22Rv1 (cell line): ENCODE measurements around the gene MYO10.

Source experiments
- H3K27ac ChIP-seq: fragments of 450-650 bp; 2 replicates; pipeline ENCODE4 v1.5.1; 2017
- CTCF ChIP-seq: fragments of 450-650 bp; IDR thresholded peaks from 2 replicates; pipeline ENCODE4 v1.5.1; 2017; ENCODE audit warnings: mild to moderate bottlenecking
- ZFX ChIP-seq: fragments of 450-650 bp; IDR thresholded peaks from 2 replicates; pipeline ENCODE4 v1.6.1; 2017; ENCODE audit warnings: antibody characterized with exemption, borderline replicate concordance

MYO10 gene

GRCh38 chr5:16976625-16977008 is 40.5 kb upstream of the MYO10 start:
- TF ChIP-seq ZFX (no peak), CTCF (no peak)

GRCh38 chr5:16975950-16976624 is 40.0 kb upstream of the MYO10 start:
- TF ChIP-seq CTCF = no peak
- no peak for TF ChIP-seq ZFX
- H3K27ac ChIP-seq = no peak overlapping the region

More at GRCh38 chr5:16976625-16977008, 40.5 kb upstream of the MYO10 start:
- H3K27ac ChIP-seq = no peak overlapping the region

DNA sequence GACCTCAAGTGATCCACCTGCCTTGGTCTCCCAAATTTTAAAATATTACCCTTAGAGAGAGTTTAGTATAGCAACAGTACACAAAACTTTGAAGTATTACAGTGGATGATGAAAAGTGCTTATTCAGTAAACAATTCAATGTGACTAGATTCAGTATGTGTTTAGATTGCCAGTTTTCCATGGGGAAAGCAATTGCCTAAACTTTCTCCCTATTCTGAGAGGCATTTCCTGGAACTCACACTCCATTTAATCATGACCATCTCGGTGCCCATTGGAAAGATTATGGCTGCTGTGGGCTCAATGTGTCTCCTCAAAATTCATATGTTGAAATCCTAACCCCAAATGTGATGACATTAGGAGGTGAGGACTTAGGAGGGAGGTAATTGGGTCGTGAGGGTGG is 38.9 kb upstream of the MYO10 start:
- TF ChIP-seq ZFX (no peak), CTCF (no peak)
- no peak overlapping the region for H3K27ac ChIP-seq

GRCh38 chr5:16970826-16971225 is 34.7 kb upstream of the MYO10 start:
- TF ChIP-seq CTCF = no peak
- TF ChIP-seq ZFX = no peak
- H3K27ac ChIP-seq = no peak overlapping the region

GRCh38 chr5:16970260-16970659 is 34.2 kb upstream of the MYO10 start:
- no peak for TF ChIP-seq CTCF
- TF ChIP-seq ZFX = no peak

GRCh38 chr5:16965581-16965980 is 29.5 kb upstream of the MYO10 start:
- no peak overlapping the region for H3K27ac ChIP-seq
- TF ChIP-seq CTCF (no peak), ZFX (no peak)

More at GRCh38 chr5:16970260-16970659, 34.2 kb upstream of the MYO10 start:
- H3K27ac ChIP-seq = no peak overlapping the region

GRCh38 chr5:16963821-16964220 is 27.7 kb upstream of the MYO10 start:
- no peak overlapping the region for H3K27ac ChIP-seq
- TF ChIP-seq CTCF = no peak
- no peak for TF ChIP-seq ZFX
